Loucy (cell line): ENCODE results near the gene MMP24.

ENCODE experiments used
- H2AFZ ChIP-seq: fragments of 200-600 bp; sonication (generic); 2 replicates; pipeline ENCODE4 v1.6.0; 2016; ENCODE audit warnings: antibody characterized with exemption, mild to moderate bottlenecking, low read length, moderate library complexity
- H3F3A ChIP-seq: fragments of 200-600 bp; 2 replicates; pipeline ENCODE4 v1.6.0; 2016; ENCODE audit warnings: antibody characterized with exemption, low read depth, mild to moderate bottlenecking
- H3K27me3 ChIP-seq: fragments of 200-600 bp; sonication (generic); 2 replicates; pipeline ENCODE4 v1.6.1; 2014; ENCODE audit warnings: low read length, mild to moderate bottlenecking; ENCODE audit not compliant: insufficient read depth, poor library complexity, severe bottlenecking
- H3K36me3 ChIP-seq: fragments of 200-600 bp; sonication (generic); 2 replicates; pipeline ENCODE4 v1.6.1; 2016; ENCODE audit warnings: low read length; ENCODE audit not compliant: insufficient read depth
- H3K4me1 ChIP-seq: fragments of 200-600 bp; sonication (generic); 2 replicates; pipeline ENCODE4 v1.5.1; 2014; ENCODE audit warnings: low read length, mild to moderate bottlenecking; ENCODE audit not compliant: insufficient read depth, poor library complexity, severe bottlenecking
- H3K4me2 ChIP-seq: fragments of 200-600 bp; sonication (generic); 2 replicates; pipeline ENCODE4 v1.6.0; 2014; ENCODE audit warnings: antibody characterized with exemption, low read length, low read depth, mild to moderate bottlenecking; ENCODE audit not compliant: poor library complexity, severe bottlenecking
- H3K4me3 ChIP-seq: fragments of 200-600 bp; sonication (generic); 2 replicates; pipeline ENCODE4 v1.5.1; 2014; ENCODE audit warnings: low read length, mild to moderate bottlenecking, mixed read lengths; ENCODE audit not compliant: poor library complexity, severe bottlenecking
- H3K79me2 ChIP-seq: fragments of 200-600 bp; sonication (generic); 2 replicates; pipeline ENCODE4 v1.6.1; 2014; ENCODE audit warnings: low read length; ENCODE audit not compliant: insufficient read depth
- H3K9ac ChIP-seq: fragments of 200-600 bp; sonication (generic); 2 replicates; pipeline ENCODE4 v1.6.0; 2014; ENCODE audit warnings: mild to moderate bottlenecking, low read depth, low read length, moderate library complexity; ENCODE audit not compliant: poor library complexity, severe bottlenecking
- H3K9me2 ChIP-seq: fragments of 200-600 bp; sonication (generic); replicated peaks from 2 replicates; pipeline ENCODE4 v1.6.1; 2016; ENCODE audit warnings: low read depth, low read length, mixed read lengths
- H3K9me3 ChIP-seq: fragments of 200-600 bp; sonication (generic); 2 replicates; pipeline ENCODE4 v1.6.1; 2014; ENCODE audit warnings: mild to moderate bottlenecking, antibody characterized with exemption, low read length, low read depth; ENCODE audit not compliant: insufficient read depth
- H4K20me1 ChIP-seq: fragments of 200-600 bp; sonication (generic); 2 replicates; pipeline ENCODE4 v1.6.0; 2014; ENCODE audit warnings: antibody characterized with exemption, low read length, mild to moderate bottlenecking; ENCODE audit not compliant: insufficient read depth, poor library complexity, severe bottlenecking
- CTCF ChIP-seq: fragments of 200-600 bp; sonication (generic); conservative IDR thresholded peaks from 2 replicates; pipeline ENCODE4 v1.5.1; 2014; ENCODE audit warnings: mild to moderate bottlenecking, antibody characterized with exemption, low read length
- EZH2phosphoT487 ChIP-seq: fragments of 200-600 bp; IDR thresholded peaks from 2 replicates; pipeline ENCODE4 v1.6.1; 2018; ENCODE audit warnings: antibody characterized with exemption, mild to moderate bottlenecking, moderate library complexity, borderline replicate concordance

MMP24 gene

GRCh38 chr20:35216541-35216940 lies 9.9 kb upstream of the MMP24 start:
- H3K4me2 ChIP-seq = no peak overlapping the region
- no peaks in the 10 kb centered on the region for H3F3A ChIP-seq
- H2AFZ ChIP-seq = no peak overlapping the region
- no peak for TF ChIP-seq EZH2phosphoT487
- no peak for TF ChIP-seq CTCF
- H3K27me3 ChIP-seq = no peaks in the 10 kb centered on the region
- no peaks in the 10 kb centered on the region for H3K36me3 ChIP-seq
- H3K4me1 ChIP-seq = no peaks in the 10 kb centered on the region
- no peak overlapping the region for H3K9ac ChIP-seq
- H3K9me2 ChIP-seq = no peaks in the 10 kb centered on the region
- no peak overlapping the region for H3K4me3 ChIP-seq
- no peaks in the 10 kb centered on the region for H4K20me1 ChIP-seq
- no peaks in the 10 kb centered on the region for H3K9me3 ChIP-seq
- H3K79me2 ChIP-seq = no peaks in the 10 kb centered on the region

- Histone ChIP-seq H2AFZ (no peak overlapping the region), H3K27me3 (no peaks in the 10 kb centered on the region), H3K9me2 (no peaks in the 10 kb centered on the region), H3K9me3 (no peaks in the 10 kb centered on the region), H3K4me3 (no peak overlapping the region), H3K79me2 (no peaks in the 10 kb centered on the region), H3K4me2 (no peak overlapping the region), H3K36me3 (no peaks in the 10 kb centered on the region), H3F3A (no peaks in the 10 kb centered on the region), H4K20me1 (no peaks in the 10 kb centered on the region), H3K4me1 (no peaks in the 10 kb centered on the region), H3K9ac (no peak overlapping the region)
- no peak for TF ChIP-seq EZH2phosphoT487
- no peak for TF ChIP-seq CTCF
Measured at GRCh38 chr20:35223941-35224340, 2.5 kb upstream of the MMP24 start.

GRCh38 chr20:35224536-35224935 lies 2.0 kb upstream of the MMP24 start:
- no peaks in the 10 kb centered on the region for H3K27me3 ChIP-seq
- no peak overlapping the region for H3K4me2 ChIP-seq
- H4K20me1 ChIP-seq = no peaks in the 10 kb centered on the region
- H3K36me3 ChIP-seq = no peaks in the 10 kb centered on the region
- H3K4me3 ChIP-seq = no peak overlapping the region
- no peak overlapping the region for H2AFZ ChIP-seq
- no peaks in the 10 kb centered on the region for H3F3A ChIP-seq
- no peaks in the 10 kb centered on the region for H3K79me2 ChIP-seq
- no peaks in the 10 kb centered on the region for H3K9me2 ChIP-seq
- no peak overlapping the region for H3K9ac ChIP-seq
- no peaks in the 10 kb centered on the region for H3K4me1 ChIP-seq
- TF ChIP-seq CTCF (no peak), EZH2phosphoT487 (no peak)
- no peaks in the 10 kb centered on the region for H3K9me3 ChIP-seq
